GM12873 (cell line): Measurements from ENCODE around the gene CDCA4.

Experiments used
- CTCF ChIP-seq: IDR thresholded peaks from 2 replicates; pipeline ENCODE4 v1.5.1; 2012; ENCODE audit warnings: low read depth, mild to moderate bottlenecking, moderate library complexity, low read length, control low read depth; ENCODE audit not compliant: insufficient read depth; ENCODE audit errors: missing control alignments

Gene CDCA4

GRCh38 chr14:104971447-104972240, 49.2 kb downstream of the CDCA4 start:
- TF ChIP-seq CTCF: no peak

GRCh38 chr14:104970231-104971068, 50.4 kb downstream of the CDCA4 start:
- no peak for TF ChIP-seq CTCF

GRCh38 chr14:104969741-104970230, 51.1 kb downstream of the CDCA4 start:
- no peak for TF ChIP-seq CTCF

- no peak for TF ChIP-seq CTCF
Observed at GRCh38 chr14:104968541-104969401, 52.1 kb downstream of the CDCA4 start.

GRCh38 chr14:104968153-104968527, 52.7 kb downstream of the CDCA4 start:
- TF ChIP-seq CTCF: no peak

GRCh38 chr14:104967386-104968152, 53.3 kb downstream of the CDCA4 start:
- TF ChIP-seq CTCF: no peak
